Keratinocyte (primary cell): ENCODE measurements around the gene NGEF.

ENCODE experiments used
- CTCF ChIP-seq, 3 experiments: IDR thresholded peaks in 1 of 3; conservative IDR thresholded peaks in 1 of 3; optimal IDR thresholded peaks in 1 of 3; 2 replicates in 2 of 3; 3 replicates in 1 of 3; pipeline versions ENCODE3 to v1.5.1; 2011; ENCODE audit warnings: low read length in 3 of 3, mild to moderate bottlenecking in 3 of 3, moderate library complexity in 2 of 3, control low read depth in 1 of 3, inconsistent platforms in 1 of 3; ENCODE audit not compliant: insufficient read depth in 2 of 3; ENCODE audit errors: extremely low read depth in 1 of 3
- EZH2 ChIP-seq: IDR thresholded peaks from one replicate; pipeline ENCODE4 v1.6.1; 2012; ENCODE audit warnings: inconsistent platforms, mild to moderate bottlenecking, low read length, moderate library complexity

GRCh38 chr2:233056961-233057605 is 44.0 kb upstream of the NGEF start:
- TF ChIP-seq CTCF (optimal IDR thresholded peaks at IDR 0.05 in 1 of 3, IDR thresholded peaks at IDR 0.05 in 1 of 3, conservative IDR thresholded peaks at IDR 0.05 in 1 of 3; ENCODE audit: extremely low read depth in 1 of 3, insufficient read depth in 2 of 3, low read length in 3 of 3) (no peak), EZH2 (no peak)
